RWPE1 (cell line): ENCODE measurements around the gene IRAK3.

Experiments used
- CTCF ChIA-PET: fragments of 350-600 bp; sonication (Branson Sonifier 250); formaldehyde crosslinking; extraction: SDS; loops from one replicate; lab custom pipeline; 2021; lab: Yijun Ruan, JAX
- POLR2A ChIA-PET: fragments of 400-600 bp; formaldehyde crosslinking; extraction: SDS; loops from one replicate; lab custom pipeline; 2020; ENCODE audit warnings: antibody characterized with exemption; ENCODE audit not compliant: low non-redundant PET; lab: Yijun Ruan, JAX
- DNase-seq: peaks from one replicate; pipeline ENCODE4 v3.0.0; 2012; ENCODE audit warnings: low spot score
- H3K27ac ChIP-seq: fragments of 450-650 bp; 2 replicates; pipeline ENCODE4 v1.5.1; 2017
- CTCF ChIP-seq: fragments of 450-650 bp; conservative IDR thresholded peaks from 2 replicates; pipeline ENCODE4 v1.5.1; 2017; ENCODE audit warnings: low read depth, mild to moderate bottlenecking

IRAK3 gene

GRCh38 chr12:66268562-66268961, 79.5 kb downstream of the IRAK3 start:
- ChIA-PET POLR2A (no interaction called here), CTCF (no interaction called here)
- no peak for TF ChIP-seq CTCF
- H3K27ac ChIP-seq: no peak overlapping the region
- no peak for DNase-seq

GRCh38 chr12:66269142-66269541, 80.1 kb downstream of the IRAK3 start:
- POLR2A ChIA-PET: no interaction called here
- no peak for TF ChIP-seq CTCF

GRCh38 chr12:66269757-66270383, 80.9 kb downstream of the IRAK3 start:
- DNase-seq: peak; percentile 42
- peak; percentile 49 for TF ChIP-seq CTCF
- H3K27ac ChIP-seq: no peak overlapping the region
- ChIA-PET CTCF (interaction anchor here (0.5 to 0.7 kb wide), 6 partner anchors 57 to 1861 kb away, joined by 3 to 5 read pairs (median 4); partner anchors contain the start of genes CAND1 and TMBIM4), POLR2A (interaction anchor here (0.6 kb wide), 1 partner anchor 385 kb away, joined by 6 read pairs; no protein-coding TSS in a partner anchor)

More at GRCh38 chr12:66269142-66269541, 80.1 kb downstream of the IRAK3 start:
- no peak for DNase-seq
- no peak overlapping the region for H3K27ac ChIP-seq
- CTCF ChIA-PET: interaction anchor here (0.5 to 0.7 kb wide), 4 partner anchors 58 to 1000 kb away, joined by 3 to 5 read pairs (median 4); partner anchors contain the start of genes CAND1 and TMBIM4

GRCh38 chr12:66270613-66271012, 81.6 kb downstream of the IRAK3 start:
- no peak overlapping the region for H3K27ac ChIP-seq
- TF ChIP-seq CTCF: no peak
- ChIA-PET CTCF (interaction anchor here (0.6 kb wide), 1 partner anchor 1390 kb away, joined by 3 read pairs; no protein-coding TSS in a partner anchor), POLR2A (no interaction called here)
- DNase-seq: no peak

GRCh38 chr12:66272650-66273049, 83.6 kb downstream of the IRAK3 start:
- no peak for TF ChIP-seq CTCF
- DNase-seq: no peak
- no peak overlapping the region for H3K27ac ChIP-seq
- ChIA-PET CTCF (no interaction called here), POLR2A (no interaction called here)

GRCh38 chr12:66273147-66273546, 84.1 kb downstream of the IRAK3 start:
- CTCF ChIA-PET: no interaction called here
- POLR2A ChIA-PET: no interaction called here
- DNase-seq: no peak
- no peak overlapping the region for H3K27ac ChIP-seq
- TF ChIP-seq CTCF: no peak
